HEK293 (cell line): ENCODE measurements around the gene S100A3.
A peak's percentile ranks its signal among the peaks of the same experiment; 100 is the strongest.

Experiments used
- CTCF ChIA-PET: fragments of 350-600 bp; formaldehyde crosslinking; extraction: SDS; loops from one replicate; lab custom pipeline; 2021; ENCODE audit warnings: antibody characterized with exemption; lab: Yijun Ruan, JAX
- POLR2A ChIA-PET: fragments of 300-600 bp; formaldehyde crosslinking; extraction: SDS; loops from one replicate; lab custom pipeline; 2020; ENCODE audit warnings: antibody characterized with exemption, inconsistent platforms; lab: Yijun Ruan, JAX
- H3K27ac ChIP-seq: fragments of 200-500 bp; sonication (Bioruptor generic); 2 replicates; pipeline ENCODE4 v1.5.1; 2014; ENCODE audit warnings: low read depth, low read length, control low read depth, inconsistent platforms; ENCODE audit errors: extremely low read depth
- H3K36me3 ChIP-seq, 2 experiments: fragments of 200-500 bp in 1 of 2; sonication (Bioruptor generic) in 1 of 2; 1 replicate in 1 of 2; 2 replicates in 1 of 2; pipeline ENCODE4 v1.5.1; 2014 to 2017; ENCODE audit warnings: inconsistent platforms in 2 of 2, low read length in 2 of 2; ENCODE audit not compliant: control insufficient read depth in 2 of 2, insufficient read depth in 1 of 2
- H3K4me1 ChIP-seq: fragments of 200-500 bp; sonication (Bioruptor generic); 2 replicates; pipeline ENCODE4 v1.5.1; 2014; ENCODE audit warnings: mild to moderate bottlenecking, low read length, inconsistent platforms; ENCODE audit not compliant: control insufficient read depth, insufficient read depth
- H3K4me3 ChIP-seq: 2 replicates; pipeline ENCODE4 v1.5.1; 2011; ENCODE audit warnings: low read depth, mild to moderate bottlenecking, control low read depth, low read length, moderate library complexity
- H3K9me3 ChIP-seq: fragments of 200-500 bp; sonication (Bioruptor generic); 2 replicates; pipeline ENCODE4 v1.5.1; 2014; ENCODE audit warnings: low read depth, low read length, inconsistent platforms; ENCODE audit not compliant: control insufficient read depth, insufficient read depth
- FEZF1 ChIP-seq: fragments of 450-650 bp; formaldehyde crosslinking; IDR thresholded peaks from 2 replicates; pipeline ENCODE4 v1.5.1; 2016; ENCODE audit warnings: missing biosample characterization, missing genetic modification characterization
- PRDM1 ChIP-seq: fragments of 450-650 bp; formaldehyde crosslinking; IDR thresholded peaks from 2 replicates; pipeline ENCODE4; 2016; ENCODE audit warnings: missing biosample characterization, missing genetic modification characterization
- REPIN1 ChIP-seq: fragments of 450-650 bp; formaldehyde crosslinking; IDR thresholded peaks from 2 replicates; pipeline ENCODE4 v1.5.1; 2017; ENCODE audit warnings: missing biosample characterization, missing genetic modification characterization, low read depth
- TCF7L2 ChIP-seq: IDR thresholded peaks from 2 replicates; pipeline ENCODE4 v1.6.1; 2011; ENCODE audit warnings: low read depth, mild to moderate bottlenecking, inconsistent platforms, low read length, moderate library complexity, borderline replicate concordance
- ZBTB17 ChIP-seq: fragments of 450-650 bp; formaldehyde crosslinking; IDR thresholded peaks from 2 replicates; pipeline ENCODE4 v1.5.1; 2016; ENCODE audit warnings: missing biosample characterization, missing genetic modification characterization
- ZBTB20 ChIP-seq: fragments of 450-650 bp; formaldehyde crosslinking; IDR thresholded peaks from 2 replicates; pipeline ENCODE4 v1.5.1; 2016; ENCODE audit warnings: missing biosample characterization, missing genetic modification characterization
- ZNF211 ChIP-seq: fragments of 450-650 bp; formaldehyde crosslinking; IDR thresholded peaks from 2 replicates; pipeline ENCODE4 v1.5.1; 2016; ENCODE audit warnings: low read depth, missing biosample characterization, missing genetic modification characterization
- ZNF335 ChIP-seq: fragments of 450-650 bp; formaldehyde crosslinking; conservative IDR thresholded peaks from 2 replicates; pipeline ENCODE4 v1.5.1; 2016; ENCODE audit warnings: missing biosample characterization, missing genetic modification characterization
- ZNF394 ChIP-seq: fragments of 450-650 bp; formaldehyde crosslinking; IDR thresholded peaks from 2 replicates; pipeline ENCODE4 v1.5.1; 2016; ENCODE audit warnings: missing biosample characterization, missing genetic modification characterization, mild to moderate bottlenecking, moderate library complexity, borderline replicate concordance
- ZNF529 ChIP-seq: fragments of 450-650 bp; formaldehyde crosslinking; IDR thresholded peaks from 2 replicates; pipeline ENCODE4 v1.5.1; 2017; ENCODE audit warnings: missing genetic modification characterization, missing biosample characterization; ENCODE audit not compliant: insufficient replicate concordance
- ZNF530 ChIP-seq: fragments of 450-650 bp; formaldehyde crosslinking; IDR thresholded peaks from 2 replicates; pipeline ENCODE4 v1.5.1; 2016; ENCODE audit warnings: low read depth, missing biosample characterization, missing genetic modification characterization
- ZNF610 ChIP-seq: fragments of 450-650 bp; formaldehyde crosslinking; IDR thresholded peaks from 2 replicates; pipeline ENCODE4 v1.5.1; 2016; ENCODE audit warnings: missing biosample characterization, missing genetic modification characterization, borderline replicate concordance
- ZNF658 ChIP-seq: fragments of 450-650 bp; formaldehyde crosslinking; IDR thresholded peaks from 2 replicates; pipeline ENCODE4; 2016; ENCODE audit warnings: missing biosample characterization, missing genetic modification characterization
- ZNF707 ChIP-seq: fragments of 450-650 bp; formaldehyde crosslinking; IDR thresholded peaks from 2 replicates; pipeline ENCODE4 v1.5.1; 2016; ENCODE audit warnings: missing biosample characterization, missing genetic modification characterization
- ZNF792 ChIP-seq: fragments of 450-650 bp; formaldehyde crosslinking; IDR thresholded peaks from 2 replicates; pipeline ENCODE4 v1.5.1; 2016; ENCODE audit warnings: missing biosample characterization, missing genetic modification characterization
- TF ChIP-seq, protein P1 (sequence below): fragments of 450-650 bp; formaldehyde crosslinking; IDR thresholded peaks from 2 replicates; pipeline ENCODE4 v1.5.1; 2017; ENCODE audit warnings: missing biosample characterization, missing genetic modification characterization
- TF ChIP-seq, protein P2 (sequence below): fragments of 450-650 bp; formaldehyde crosslinking; IDR thresholded peaks from 2 replicates; pipeline ENCODE4 v1.5.1; 2016; ENCODE audit warnings: missing biosample characterization, missing genetic modification characterization
- TF ChIP-seq, protein P3 (sequence below): fragments of 450-650 bp; formaldehyde crosslinking; IDR thresholded peaks from 2 replicates; pipeline ENCODE4 v1.5.1; 2016; ENCODE audit warnings: missing biosample characterization, missing genetic modification characterization
- TF ChIP-seq, protein P4 (sequence below): fragments of 450-650 bp; formaldehyde crosslinking; IDR thresholded peaks from 2 replicates; pipeline ENCODE4 v1.5.1; 2016; ENCODE audit warnings: missing biosample characterization, missing genetic modification characterization
- TF ChIP-seq, protein P5 (sequence below): fragments of 450-650 bp; IDR thresholded peaks from 2 replicates; pipeline ENCODE4 v1.5.1; 2018; ENCODE audit warnings: missing biosample characterization, missing genetic modification characterization

Gene S100A3

DNA sequence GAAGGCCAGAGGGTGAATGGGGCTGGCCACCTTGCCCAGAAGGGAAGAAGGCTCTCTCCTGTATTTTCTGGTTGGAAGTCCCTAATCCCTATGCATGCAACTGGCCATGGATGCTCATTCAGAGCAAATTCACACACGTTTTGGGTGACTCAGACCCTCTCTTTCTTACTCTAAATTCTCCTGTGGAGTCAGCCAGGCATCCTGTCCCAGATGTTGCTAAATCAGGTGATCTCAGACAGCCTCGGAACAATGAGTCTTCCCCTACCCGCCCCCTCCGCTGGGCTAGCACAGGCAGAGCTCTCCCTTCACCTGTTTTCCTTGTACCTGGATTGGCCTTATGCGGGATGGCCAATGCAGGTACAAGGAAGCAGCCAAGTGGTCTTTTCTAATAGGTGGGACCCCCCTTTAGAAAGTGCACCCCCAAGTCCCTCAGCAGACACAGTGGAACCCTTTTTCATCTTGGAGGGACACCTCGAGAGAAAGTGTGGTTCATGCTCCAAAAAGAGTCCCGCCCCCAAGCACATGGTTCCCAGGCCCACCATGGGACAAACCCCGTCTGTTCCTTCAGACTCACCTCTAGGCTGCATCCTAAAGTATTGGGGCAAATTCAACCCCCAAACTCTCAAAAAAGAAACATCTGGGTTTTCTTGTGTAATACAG is 21.9 kb downstream of the S100A3 start:
- no peak overlapping the region for H3K27ac ChIP-seq
- H3K36me3 ChIP-seq, result no peaks in the 10 kb centered on the region
- TF ChIP-seq, protein P1, sequence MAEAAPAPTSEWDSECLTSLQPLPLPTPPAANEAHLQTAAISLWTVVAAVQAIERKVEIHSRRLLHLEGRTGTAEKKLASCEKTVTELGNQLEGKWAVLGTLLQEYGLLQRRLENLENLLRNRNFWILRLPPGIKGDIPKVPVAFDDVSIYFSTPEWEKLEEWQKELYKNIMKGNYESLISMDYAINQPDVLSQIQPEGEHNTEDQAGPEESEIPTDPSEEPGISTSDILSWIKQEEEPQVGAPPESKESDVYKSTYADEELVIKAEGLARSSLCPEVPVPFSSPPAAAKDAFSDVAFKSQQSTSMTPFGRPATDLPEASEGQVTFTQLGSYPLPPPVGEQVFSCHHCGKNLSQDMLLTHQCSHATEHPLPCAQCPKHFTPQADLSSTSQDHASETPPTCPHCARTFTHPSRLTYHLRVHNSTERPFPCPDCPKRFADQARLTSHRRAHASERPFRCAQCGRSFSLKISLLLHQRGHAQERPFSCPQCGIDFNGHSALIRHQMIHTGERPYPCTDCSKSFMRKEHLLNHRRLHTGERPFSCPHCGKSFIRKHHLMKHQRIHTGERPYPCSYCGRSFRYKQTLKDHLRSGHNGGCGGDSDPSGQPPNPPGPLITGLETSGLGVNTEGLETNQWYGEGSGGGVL (tag by site-specific recombination), result no peak
- no peak for TF ChIP-seq TCF7L2
- 0 out of 2 replicates have a peak, but pooled peaks have one; percentile 10 for TF ChIP-seq PRDM1 (tag by site-specific recombination)
- H3K4me3 ChIP-seq, result no peak overlapping the region
- H3K4me1 ChIP-seq, result no peaks in the 10 kb centered on the region; the same call in 1 of the 2 replicates
- POLR2A ChIA-PET, result no interaction called here
- no peaks in the 10 kb centered on the region for H3K9me3 ChIP-seq
- CTCF ChIA-PET, result interaction anchor here (0.6 to 3.2 kb wide), 4 partner anchors 17 to 293 kb away, joined by 3 to 9 read pairs (median 6); no protein-coding TSS in a partner anchor

DNA sequence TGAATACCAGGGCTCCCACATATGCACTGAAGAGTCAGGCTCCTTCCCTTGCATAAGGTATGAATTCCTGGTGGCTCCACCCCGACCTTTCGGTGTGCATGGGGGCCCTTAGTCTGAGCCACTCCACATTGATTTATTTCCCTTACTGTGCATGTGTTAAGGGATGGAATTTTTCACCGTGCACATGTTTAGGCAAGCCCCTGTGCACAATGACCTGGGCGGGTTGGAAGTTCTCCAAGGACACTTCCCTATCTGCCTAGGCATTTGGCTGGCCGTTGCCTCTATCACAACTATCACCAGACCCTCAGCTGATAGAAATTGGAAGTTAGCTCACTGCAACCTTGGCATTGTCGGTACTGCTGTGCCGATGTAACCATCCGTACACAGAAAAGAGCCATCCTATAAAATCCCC is 22.9 kb downstream of the S100A3 start:
- POLR2A ChIA-PET, result interaction anchor here (1.0 kb wide), 1 partner anchor 40 kb away, joined by 5 read pairs; no protein-coding TSS in a partner anchor
- CTCF ChIA-PET, result interaction anchor here (0.6 to 3.2 kb wide), 7 partner anchors 8 to 176 kb away, joined by 3 to 12 read pairs (median 4); partner anchors contain the start of gene S100A6
- TF ChIP-seq, protein P2, sequence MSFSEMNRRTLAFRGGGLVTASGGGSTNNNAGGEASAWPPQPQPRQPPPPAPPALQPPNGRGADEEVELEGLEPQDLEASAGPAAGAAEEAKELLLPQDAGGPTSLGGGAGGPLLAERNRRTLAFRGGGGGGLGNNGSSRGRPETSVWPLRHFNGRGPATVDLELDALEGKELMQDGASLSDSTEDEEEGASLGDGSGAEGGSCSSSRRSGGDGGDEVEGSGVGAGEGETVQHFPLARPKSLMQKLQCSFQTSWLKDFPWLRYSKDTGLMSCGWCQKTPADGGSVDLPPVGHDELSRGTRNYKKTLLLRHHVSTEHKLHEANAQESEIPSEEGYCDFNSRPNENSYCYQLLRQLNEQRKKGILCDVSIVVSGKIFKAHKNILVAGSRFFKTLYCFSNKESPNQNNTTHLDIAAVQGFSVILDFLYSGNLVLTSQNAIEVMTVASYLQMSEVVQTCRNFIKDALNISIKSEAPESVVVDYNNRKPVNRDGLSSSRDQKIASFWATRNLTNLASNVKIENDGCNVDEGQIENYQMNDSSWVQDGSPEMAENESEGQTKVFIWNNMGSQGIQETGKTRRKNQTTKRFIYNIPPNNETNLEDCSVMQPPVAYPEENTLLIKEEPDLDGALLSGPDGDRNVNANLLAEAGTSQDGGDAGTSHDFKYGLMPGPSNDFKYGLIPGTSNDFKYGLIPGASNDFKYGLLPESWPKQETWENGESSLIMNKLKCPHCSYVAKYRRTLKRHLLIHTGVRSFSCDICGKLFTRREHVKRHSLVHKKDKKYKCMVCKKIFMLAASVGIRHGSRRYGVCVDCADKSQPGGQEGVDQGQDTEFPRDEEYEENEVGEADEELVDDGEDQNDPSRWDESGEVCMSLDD (tag by site-specific recombination), result 0 out of 2 replicates have a peak, but pooled peaks have one; percentile 27
- peak; percentile 13; the same call in 1 of the 2 replicates for TF ChIP-seq ZNF335
- TF ChIP-seq, protein P3, sequence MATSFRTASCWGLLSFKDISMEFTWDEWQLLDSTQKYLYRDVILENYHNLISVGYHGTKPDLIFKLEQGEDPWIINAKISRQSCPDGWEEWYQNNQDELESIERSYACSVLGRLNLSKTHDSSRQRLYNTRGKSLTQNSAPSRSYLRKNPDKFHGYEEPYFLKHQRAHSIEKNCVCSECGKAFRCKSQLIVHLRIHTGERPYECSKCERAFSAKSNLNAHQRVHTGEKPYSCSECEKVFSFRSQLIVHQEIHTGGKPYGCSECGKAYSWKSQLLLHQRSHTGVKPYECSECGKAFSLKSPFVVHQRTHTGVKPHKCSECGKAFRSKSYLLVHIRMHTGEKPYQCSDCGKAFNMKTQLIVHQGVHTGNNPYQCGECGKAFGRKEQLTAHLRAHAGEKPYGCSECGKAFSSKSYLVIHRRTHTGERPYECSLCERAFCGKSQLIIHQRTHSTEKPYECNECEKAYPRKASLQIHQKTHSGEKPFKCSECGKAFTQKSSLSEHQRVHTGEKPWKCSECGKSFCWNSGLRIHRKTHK, result no peak
- TF ChIP-seq ZNF658 (tag by site-specific recombination), result no peak
- TF ChIP-seq ZNF211 (tag by site-specific recombination), result no peak
- no peak for TF ChIP-seq ZNF529 (tag by site-specific recombination)
- TF ChIP-seq, protein P4, sequence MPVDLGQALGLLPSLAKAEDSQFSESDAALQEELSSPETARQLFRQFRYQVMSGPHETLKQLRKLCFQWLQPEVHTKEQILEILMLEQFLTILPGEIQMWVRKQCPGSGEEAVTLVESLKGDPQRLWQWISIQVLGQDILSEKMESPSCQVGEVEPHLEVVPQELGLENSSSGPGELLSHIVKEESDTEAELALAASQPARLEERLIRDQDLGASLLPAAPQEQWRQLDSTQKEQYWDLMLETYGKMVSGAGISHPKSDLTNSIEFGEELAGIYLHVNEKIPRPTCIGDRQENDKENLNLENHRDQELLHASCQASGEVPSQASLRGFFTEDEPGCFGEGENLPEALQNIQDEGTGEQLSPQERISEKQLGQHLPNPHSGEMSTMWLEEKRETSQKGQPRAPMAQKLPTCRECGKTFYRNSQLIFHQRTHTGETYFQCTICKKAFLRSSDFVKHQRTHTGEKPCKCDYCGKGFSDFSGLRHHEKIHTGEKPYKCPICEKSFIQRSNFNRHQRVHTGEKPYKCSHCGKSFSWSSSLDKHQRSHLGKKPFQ (tag by site-specific recombination), result no peak
- TF ChIP-seq ZBTB20, result peak; percentile 40
- TF ChIP-seq ZNF610, result peak; percentile 76; the same call in 1 of the 2 replicates
- TF ChIP-seq ZNF707 (tag by site-specific recombination), result no peak
- peak; percentile 72 for TF ChIP-seq ZBTB17
- TF ChIP-seq, protein P5, sequence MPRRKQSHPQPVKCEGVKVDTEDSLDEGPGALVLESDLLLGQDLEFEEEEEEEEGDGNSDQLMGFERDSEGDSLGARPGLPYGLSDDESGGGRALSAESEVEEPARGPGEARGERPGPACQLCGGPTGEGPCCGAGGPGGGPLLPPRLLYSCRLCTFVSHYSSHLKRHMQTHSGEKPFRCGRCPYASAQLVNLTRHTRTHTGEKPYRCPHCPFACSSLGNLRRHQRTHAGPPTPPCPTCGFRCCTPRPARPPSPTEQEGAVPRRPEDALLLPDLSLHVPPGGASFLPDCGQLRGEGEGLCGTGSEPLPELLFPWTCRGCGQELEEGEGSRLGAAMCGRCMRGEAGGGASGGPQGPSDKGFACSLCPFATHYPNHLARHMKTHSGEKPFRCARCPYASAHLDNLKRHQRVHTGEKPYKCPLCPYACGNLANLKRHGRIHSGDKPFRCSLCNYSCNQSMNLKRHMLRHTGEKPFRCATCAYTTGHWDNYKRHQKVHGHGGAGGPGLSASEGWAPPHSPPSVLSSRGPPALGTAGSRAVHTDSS (tag by site-specific recombination), result no peak
- TF ChIP-seq ZNF394 (tag by site-specific recombination), result peak; percentile 12; the same call in 1 of the 2 replicates
- TF ChIP-seq ZNF792 (tag by site-specific recombination), result no peak
- TF ChIP-seq REPIN1 (tag by site-specific recombination), result no peak
- no peak for TF ChIP-seq ZNF530
- TF ChIP-seq FEZF1, result peak; percentile 56; the same call in 1 of the 2 replicates

More for the DNA sequence above, 22.9 kb downstream of the S100A3 start:
- H3K27ac ChIP-seq, result no peak overlapping the region
- no peaks in the 10 kb centered on the region for H3K9me3 ChIP-seq
- H3K4me3 ChIP-seq, result no peak overlapping the region
- no peaks in the 10 kb centered on the region; the same call in 1 of the 2 replicates for H3K4me1 ChIP-seq
- no peaks in the 10 kb centered on the region for H3K36me3 ChIP-seq
